ENCODE data around the gene STK32A. TPM values are rescaled to one million over a fixed set of nuclear protein-coding genes. Genes with fewer than 3 reads are reported as not detected.

The STK32A gene
- total and polyA plus RNA-seq, 9 of the 15 experiments (the other 6 are each of a cell fraction or from before 2014, with no cell fraction given) = not detected

DNA sequence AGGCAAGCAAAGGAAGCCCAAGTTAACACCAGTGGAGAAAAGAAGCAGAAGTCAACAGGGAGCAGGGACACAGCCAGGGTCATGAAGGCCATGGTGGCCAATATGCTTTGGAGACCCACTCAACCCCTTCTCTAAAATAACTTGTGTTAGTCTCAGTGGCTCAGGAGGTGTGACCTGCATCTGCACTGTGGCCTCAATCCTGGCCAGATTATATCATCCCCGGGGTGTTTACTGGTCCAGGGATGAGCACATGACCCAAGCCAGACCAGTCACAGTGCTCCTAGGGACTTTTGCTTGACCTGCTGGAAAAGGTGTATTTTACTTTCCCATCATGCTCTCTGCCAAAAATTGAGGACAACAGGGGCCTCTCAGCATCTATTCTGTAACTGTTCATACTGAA lies 169.9 kb downstream of the STK32A start:
- in situ Hi-C loops (cut with MboI) = no loop called here
- POLR2A ChIA-PET = no interaction called here
- intact Hi-C loops (cut with micrococcal nuclease) = no loop called here
- H3K79me2 ChIP-seq (ENCODE audit: control insufficient read depth, insufficient read depth, low read length) = no peaks in the 10 kb centered on the region
- no peak overlapping the region for H3K4me3 ChIP-seq
- no peaks in the 10 kb centered on the region for H3K9me3 ChIP-seq (replicated peaks; ENCODE audit: control insufficient read depth, insufficient read depth, low read depth, low read length)
- H3K9me1 ChIP-seq (ENCODE audit: control insufficient read depth, insufficient read depth, low read length) = no peaks in the 10 kb centered on the region
- DNase-seq (ENCODE audit: extremely low read depth in 1 of 4, low spot score in 3 of 4) = no peak
- BruUV-seq (replicated peaks) = no TSS peak
- no peak overlapping the region for H3K9ac ChIP-seq (ENCODE audit: insufficient read depth in 1 of 2, low read depth in 2 of 2, low read length in 2 of 2)
- CTCF ChIA-PET (ENCODE audit: low intra/inter-chr PET ratio) = interaction anchor here (0.6 kb wide), 1 partner anchor 382 kb away, joined by 4 read pairs; no protein-coding TSS in a partner anchor
- no peaks in the 10 kb centered on the region for H3K36me3 ChIP-seq (ENCODE audit: control insufficient read depth, insufficient read depth, low read length)
- no peak overlapping the region for H2AFZ ChIP-seq (ENCODE audit: low read depth, low read length)
- FAIRE-seq = no peak
- no peak overlapping the region for H3K27ac ChIP-seq (ENCODE audit: extremely low read depth, low read depth, low read length)
- no peaks in the 10 kb centered on the region for H3K27me3 ChIP-seq (ENCODE audit: control insufficient read depth in 2 of 2, insufficient read depth in 2 of 2, low read length in 2 of 2)
- H4K20me1 ChIP-seq (replicated peaks; ENCODE audit: control insufficient read depth, insufficient read depth, low read length) = no peaks in the 10 kb centered on the region
- ATAC-seq = no peak
- H3K4me1 ChIP-seq (replicated peaks in 1 of 2; ENCODE audit: control insufficient read depth in 2 of 2, insufficient read depth in 2 of 2, low read length in 2 of 2) = no peaks in the 10 kb centered on the region
- no peak overlapping the region for H3K4me2 ChIP-seq (ENCODE audit: insufficient read depth, low read length)
- TF ChIP-seq, protein P1, sequence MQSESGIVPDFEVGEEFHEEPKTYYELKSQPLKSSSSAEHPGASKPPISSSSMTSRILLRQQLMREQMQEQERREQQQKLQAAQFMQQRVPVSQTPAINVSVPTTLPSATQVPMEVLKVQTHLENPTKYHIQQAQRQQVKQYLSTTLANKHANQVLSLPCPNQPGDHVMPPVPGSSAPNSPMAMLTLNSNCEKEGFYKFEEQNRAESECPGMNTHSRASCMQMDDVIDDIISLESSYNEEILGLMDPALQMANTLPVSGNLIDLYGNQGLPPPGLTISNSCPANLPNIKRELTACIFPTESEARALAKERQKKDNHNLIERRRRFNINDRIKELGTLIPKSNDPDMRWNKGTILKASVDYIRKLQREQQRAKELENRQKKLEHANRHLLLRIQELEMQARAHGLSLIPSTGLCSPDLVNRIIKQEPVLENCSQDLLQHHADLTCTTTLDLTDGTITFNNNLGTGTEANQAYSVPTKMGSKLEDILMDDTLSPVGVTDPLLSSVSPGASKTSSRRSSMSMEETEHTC (IDR thresholded peaks at IDR 0.05) = no peak
- TF ChIP-seq BDP1 (IDR thresholded peaks at IDR 0.05; ENCODE audit: insufficient read depth, insufficient read length) (no peak), MCM2 (IDR thresholded peaks at IDR 0.05; ENCODE audit: low read depth) (no peak), ZNF644 (tag; IDR thresholded peaks at IDR 0.05; ENCODE audit: low read depth) (no peak), ZNF507 (tag; conservative IDR thresholded peaks at IDR 0.05) (no peak), KLF10 (CRISPR knock-in tag; IDR thresholded peaks at IDR 0.05) (no peak), MTA1 (IDR thresholded peaks at IDR 0.05; ENCODE audit: borderline replicate concordance) (no peak), TOE1 (IDR thresholded peaks at IDR 0.05; ENCODE audit: borderline replicate concordance) (no peak), TOE1 (CRISPR knock-in tag; IDR thresholded peaks at IDR 0.05; ENCODE audit: borderline replicate concordance, low read depth) (no peak), ATF7 (IDR thresholded peaks at IDR 0.05) (no peak), ZBED1 (IDR thresholded peaks at IDR 0.05) (no peak), SMAD3 (CRISPR knock-in tag; conservative IDR thresholded peaks at IDR 0.05) (no peak), PBX2 (CRISPR knock-in tag; IDR thresholded peaks at IDR 0.05; ENCODE audit: low read depth) (no peak), PBX2 (tag; conservative IDR thresholded peaks at IDR 0.05; ENCODE audit: low read depth) (no peak)
- TF ChIP-seq, protein P2, sequence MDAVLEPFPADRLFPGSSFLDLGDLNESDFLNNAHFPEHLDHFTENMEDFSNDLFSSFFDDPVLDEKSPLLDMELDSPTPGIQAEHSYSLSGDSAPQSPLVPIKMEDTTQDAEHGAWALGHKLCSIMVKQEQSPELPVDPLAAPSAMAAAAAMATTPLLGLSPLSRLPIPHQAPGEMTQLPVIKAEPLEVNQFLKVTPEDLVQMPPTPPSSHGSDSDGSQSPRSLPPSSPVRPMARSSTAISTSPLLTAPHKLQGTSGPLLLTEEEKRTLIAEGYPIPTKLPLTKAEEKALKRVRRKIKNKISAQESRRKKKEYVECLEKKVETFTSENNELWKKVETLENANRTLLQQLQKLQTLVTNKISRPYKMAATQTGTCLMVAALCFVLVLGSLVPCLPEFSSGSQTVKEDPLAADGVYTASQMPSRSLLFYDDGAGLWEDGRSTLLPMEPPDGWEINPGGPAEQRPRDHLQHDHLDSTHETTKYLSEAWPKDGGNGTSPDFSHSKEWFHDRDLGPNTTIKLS (IDR thresholded peaks at IDR 0.05; ENCODE audit: borderline replicate concordance, low read depth) = no peak
- 0% methylated on average over 1 of the region's 1 CpG for WGBS (ENCODE audit: insufficient coverage, low coverage, missing lambda C conversion rate)
